GM19240 (cell line): ENCODE measurements around the gene APPBP2.

ENCODE experiments used
- DNase-seq: peaks from one replicate; pipeline ENCODE4 v3.0.0; 2011; ENCODE audit warnings: low spot score; ENCODE audit not compliant: insufficient read length

The APPBP2 gene

GRCh38 chr17:60396412-60396811, 129.6 kb downstream of the APPBP2 start:
- no peak for DNase-seq

DNA sequence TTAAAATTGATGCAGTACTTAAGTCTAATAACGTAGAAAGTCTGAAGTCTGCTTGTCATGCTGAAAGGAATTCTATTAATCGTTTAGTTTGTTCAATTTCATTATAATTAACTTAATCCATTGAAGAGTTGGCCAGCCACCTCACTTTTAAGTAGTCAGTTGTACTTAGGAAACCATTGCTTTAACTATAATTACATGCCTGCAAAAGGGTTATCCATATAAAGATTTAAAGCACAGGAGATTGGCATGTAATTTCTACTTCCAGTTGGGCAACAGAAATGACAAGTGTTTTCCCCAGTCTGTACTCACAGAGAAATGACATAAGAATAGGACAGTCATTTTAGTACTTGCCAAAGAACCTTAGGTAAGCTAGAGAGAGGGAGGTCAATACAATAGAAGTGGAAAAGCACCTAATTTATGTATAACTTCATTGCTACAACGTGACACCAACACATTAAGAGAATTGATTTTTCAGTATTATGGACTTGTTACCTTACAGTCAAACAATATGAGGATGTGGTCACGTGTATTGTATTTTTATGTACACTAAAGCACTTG, 130.5 kb downstream of the APPBP2 start:
- DNase-seq, result no peak

GRCh38 chr17:60393840-60394723, 132.0 kb downstream of the APPBP2 start:
- no peak for DNase-seq
